Endodermal cell (in vitro differentiated cells): ENCODE results near the gene LMF2. TPM values are rescaled to one million over a fixed set of nuclear protein-coding genes. Genes with fewer than 3 reads are reported as not detected.

Experiments
- DNase-seq: peaks from one replicate; pipeline ENCODE4 v3.0.0-alpha.2; 2017
- H3K27ac ChIP-seq: 2 replicates; pipeline ENCODE4 v1.5.1; 2013; ENCODE audit warnings: mild to moderate bottlenecking, low read depth, low read length, moderate library complexity
- H3K27me3 ChIP-seq: 2 replicates; pipeline ENCODE4 v1.6.1; 2013; ENCODE audit warnings: mild to moderate bottlenecking, low read length, moderate library complexity; ENCODE audit not compliant: insufficient read depth, control insufficient read depth, poor library complexity, severe bottlenecking
- H3K36me3 ChIP-seq: 2 replicates; pipeline ENCODE4 v1.7.0; 2013; ENCODE audit warnings: mild to moderate bottlenecking, low read length, moderate library complexity; ENCODE audit not compliant: control insufficient read depth, insufficient read depth
- H3K4me1 ChIP-seq: one replicate; pipeline ENCODE4 v1.7.0; 2013; ENCODE audit warnings: low read length; ENCODE audit not compliant: control insufficient read depth, insufficient read depth
- H3K4me3 ChIP-seq: 2 replicates; pipeline ENCODE4 v1.5.1; 2013; ENCODE audit warnings: mild to moderate bottlenecking, low read length, moderate library complexity
- H3K9ac ChIP-seq: 2 replicates; pipeline ENCODE4 v1.6.1; 2013; ENCODE audit warnings: mild to moderate bottlenecking, low read length, moderate library complexity; ENCODE audit not compliant: poor library complexity, severe bottlenecking; ENCODE audit errors: extremely low read depth
- H3K9me3 ChIP-seq: 2 replicates; pipeline ENCODE4 v1.6.1; 2013; ENCODE audit warnings: mild to moderate bottlenecking, low read length, moderate library complexity; ENCODE audit not compliant: control insufficient read depth
- H3K27ac Mint-ChIP-seq: 2 replicates; pipeline ENCODE4 v1.8.0; 2020; ENCODE audit warnings: mixed read lengths
- H3K27me3 Mint-ChIP-seq: 2 replicates; pipeline ENCODE4 v1.8.0; 2021; ENCODE audit warnings: mild to moderate bottlenecking, mixed read lengths; ENCODE audit not compliant: insufficient read depth
- H3K36me3 Mint-ChIP-seq: 2 replicates; pipeline ENCODE4 v1.8.0; 2020; ENCODE audit warnings: low read depth, mixed read lengths
- H3K4me1 Mint-ChIP-seq: 2 replicates; pipeline ENCODE4 v1.8.0; 2020; ENCODE audit warnings: mixed read lengths
- H3K4me3 Mint-ChIP-seq: 2 replicates; pipeline ENCODE4 v1.8.0; 2020; ENCODE audit warnings: mild to moderate bottlenecking, moderate library complexity, mixed read lengths
- H3K9me3 Mint-ChIP-seq: 2 replicates; pipeline ENCODE4 v1.8.0; 2020; ENCODE audit warnings: mild to moderate bottlenecking, mixed read lengths
- WGBS, 2 experiments: methylation state at CpG; one replicate each; pipeline versions ENCODE4 v1.1.5 to v1.1.7; 2013; ENCODE audit warnings: missing lambda C conversion rate in 2 of 2, mixed read lengths in 1 of 2; ENCODE audit not compliant: insufficient coverage in 1 of 2, insufficient read length in 1 of 2; 5-methylcytosine and 5-hydroxymethylcytosine counted together
- total RNA-seq, 2 donors: library from RNA; stranded (reverse); fragmentation: NEBNext Ultra II Directional in 1 of 2; extraction: Animal tissue kit (Norgen Biotek cat#: 25700) in 1 of 2; gene quantifications; 2 replicates in 1 of 2; 3 replicates in 1 of 2; pipeline ENCODE4 v1.2.1, GENCODE V29; 2021
- TF ChIP-seq, protein P1 (sequence below): fragments of 200-600 bp; sonication (generic); conservative IDR thresholded peaks from 2 replicates; pipeline ENCODE4 v1.5.0; 2021; ENCODE audit warnings: antibody characterized with exemption, mild to moderate bottlenecking

The LMF2 gene
- total RNA-seq, 2 donors from 2014 or later, result 58.8 to 65.2 TPM

GRCh38 chr22:50523458-50523805 is 15.9 kb upstream of the LMF2 start:
- Mint-ChIP-seq H3K4me1 (peaks cover 9% of the 10 kb centered on the region), H3K36me3 (peaks cover 18% of the 10 kb centered on the region), H3K4me3 (peak overlapping the region; percentile 8), H3K27ac (no peak overlapping the region), H3K27me3 (peaks cover 16% of the 10 kb centered on the region), H3K9me3 (no peaks in the 10 kb centered on the region)
- H3K36me3 ChIP-seq, result peaks cover 25% of the 10 kb centered on the region
- H3K4me1 ChIP-seq, result no peaks in the 10 kb centered on the region
- H3K4me3 ChIP-seq, result no peak overlapping the region
- H3K27me3 ChIP-seq, result peaks cover 5% of the 10 kb centered on the region
- TF ChIP-seq, protein P1, sequence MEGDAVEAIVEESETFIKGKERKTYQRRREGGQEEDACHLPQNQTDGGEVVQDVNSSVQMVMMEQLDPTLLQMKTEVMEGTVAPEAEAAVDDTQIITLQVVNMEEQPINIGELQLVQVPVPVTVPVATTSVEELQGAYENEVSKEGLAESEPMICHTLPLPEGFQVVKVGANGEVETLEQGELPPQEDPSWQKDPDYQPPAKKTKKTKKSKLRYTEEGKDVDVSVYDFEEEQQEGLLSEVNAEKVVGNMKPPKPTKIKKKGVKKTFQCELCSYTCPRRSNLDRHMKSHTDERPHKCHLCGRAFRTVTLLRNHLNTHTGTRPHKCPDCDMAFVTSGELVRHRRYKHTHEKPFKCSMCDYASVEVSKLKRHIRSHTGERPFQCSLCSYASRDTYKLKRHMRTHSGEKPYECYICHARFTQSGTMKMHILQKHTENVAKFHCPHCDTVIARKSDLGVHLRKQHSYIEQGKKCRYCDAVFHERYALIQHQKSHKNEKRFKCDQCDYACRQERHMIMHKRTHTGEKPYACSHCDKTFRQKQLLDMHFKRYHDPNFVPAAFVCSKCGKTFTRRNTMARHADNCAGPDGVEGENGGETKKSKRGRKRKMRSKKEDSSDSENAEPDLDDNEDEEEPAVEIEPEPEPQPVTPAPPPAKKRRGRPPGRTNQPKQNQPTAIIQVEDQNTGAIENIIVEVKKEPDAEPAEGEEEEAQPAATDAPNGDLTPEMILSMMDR, result no peak
- no peaks in the 10 kb centered on the region for H3K9me3 ChIP-seq
- no peak for DNase-seq
- H3K9ac ChIP-seq, result no peak overlapping the region
- 95 to 96% methylated on average over 15 to 16 of the region's 16 CpGs for WGBS, 2 experiments
- H3K27ac ChIP-seq, result no peak overlapping the region

DNA sequence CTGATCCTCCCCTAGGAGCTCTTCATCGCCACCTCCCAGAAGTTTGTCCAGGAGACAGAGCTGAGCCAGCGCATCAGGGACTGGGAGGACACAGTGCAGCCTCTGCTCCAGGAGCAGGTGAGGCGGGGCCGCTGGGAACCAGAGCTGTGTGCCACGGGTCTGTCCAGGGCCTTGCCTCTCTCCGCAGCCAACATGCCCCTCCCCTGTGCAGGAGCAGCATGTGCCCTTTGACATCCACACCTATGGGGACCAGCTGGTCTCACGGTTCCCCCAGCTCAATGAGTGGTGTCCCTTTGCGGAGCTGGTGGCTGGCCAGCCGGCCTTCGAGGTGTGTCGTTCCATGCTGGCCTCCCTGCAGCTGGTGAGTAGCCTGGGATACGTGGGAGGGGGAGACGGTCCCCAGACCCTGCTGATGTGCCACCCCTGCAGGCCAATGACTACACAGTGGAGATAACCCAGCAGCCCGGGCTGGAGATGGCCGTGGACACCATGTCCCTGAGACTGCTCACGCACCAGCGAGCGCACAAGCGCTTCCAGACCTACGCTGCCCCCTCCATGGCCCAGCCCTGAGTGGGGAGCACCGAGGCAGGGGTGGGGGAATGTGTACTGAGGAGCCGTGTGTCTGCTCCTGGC is 15.4 kb upstream of the LMF2 start:
- H3K4me3 Mint-ChIP-seq, result peak overlapping the region; percentile 8

GRCh38 chr22:50522208-50522805 is 14.8 kb upstream of the LMF2 start:
- H3K27ac ChIP-seq, result no peak overlapping the region
- H3K9me3 ChIP-seq, result no peaks in the 10 kb centered on the region
- no peak overlapping the region for H3K4me3 ChIP-seq
- no peak overlapping the region for H3K9ac ChIP-seq
- no peaks in the 10 kb centered on the region for H3K4me1 ChIP-seq
- TF ChIP-seq, protein P1, result no peak
- H3K4me1 Mint-ChIP-seq, result peaks cover 9% of the 10 kb centered on the region
- H3K27me3 Mint-ChIP-seq, result peaks cover 5% of the 10 kb centered on the region
- no peak for DNase-seq
- peaks cover 22% of the 10 kb centered on the region for H3K36me3 Mint-ChIP-seq
- no peak overlapping the region for H3K27ac Mint-ChIP-seq
- peaks cover 25% of the 10 kb centered on the region for H3K36me3 ChIP-seq
- H3K4me3 Mint-ChIP-seq, result no peak overlapping the region
- H3K27me3 ChIP-seq, result no peaks in the 10 kb centered on the region
- WGBS, 2 experiments, result 95% methylated on average over 6 to 15 of the region's 15 CpGs
- H3K9me3 Mint-ChIP-seq, result no peaks in the 10 kb centered on the region

More for the DNA sequence above, 15.4 kb upstream of the LMF2 start:
- Mint-ChIP-seq H3K27ac (no peak overlapping the region), H3K4me1 (peaks cover 9% of the 10 kb centered on the region), H3K9me3 (no peaks in the 10 kb centered on the region), H3K36me3 (peaks cover 18% of the 10 kb centered on the region), H3K27me3 (peaks cover 11% of the 10 kb centered on the region)
- Histone ChIP-seq H3K9ac (no peak overlapping the region), H3K4me3 (no peak overlapping the region), H3K36me3 (peaks cover 25% of the 10 kb centered on the region), H3K4me1 (no peaks in the 10 kb centered on the region), H3K9me3 (no peaks in the 10 kb centered on the region), H3K27ac (no peak overlapping the region), H3K27me3 (peaks cover under 1% of the 10 kb centered on the region)
- WGBS, 2 experiments, result 95 to 96% methylated on average over 12 to 22 of the region's 22 CpGs
- DNase-seq, result no peak
- TF ChIP-seq, protein P1, result no peak
